ENCODE measurements around the gene SEMA4D.

SEMA4D gene

DNA sequence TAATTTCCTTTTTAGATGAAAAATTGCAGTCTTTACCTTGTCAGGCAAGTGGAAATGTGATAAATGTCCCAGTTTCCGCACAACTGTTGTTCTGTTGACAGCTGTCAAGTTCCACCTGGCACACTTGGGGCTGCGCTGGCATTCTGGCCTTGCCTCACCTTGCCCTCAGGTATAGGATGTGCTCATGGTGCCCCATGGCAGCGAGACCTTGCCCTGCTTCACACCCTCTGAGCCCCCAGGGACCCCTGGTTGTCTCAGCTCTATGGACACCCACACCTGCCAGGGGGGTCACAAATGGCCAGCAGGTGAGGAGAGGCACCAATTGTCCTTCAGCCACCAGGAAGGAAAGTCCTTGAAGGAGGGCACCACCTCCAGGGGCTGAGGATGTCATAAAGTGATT lies 37.5 kb upstream of the SEMA4D start:
- POLR2A ChIA-PET (ENCODE audit: low non-redundant PET): no interaction called here
- CTCF ChIA-PET: interaction anchor here (1.1 kb wide), 1 partner anchor 13 kb away, joined by 3 read pairs; no protein-coding TSS in a partner anchor
- TF ChIP-seq, protein P1, sequence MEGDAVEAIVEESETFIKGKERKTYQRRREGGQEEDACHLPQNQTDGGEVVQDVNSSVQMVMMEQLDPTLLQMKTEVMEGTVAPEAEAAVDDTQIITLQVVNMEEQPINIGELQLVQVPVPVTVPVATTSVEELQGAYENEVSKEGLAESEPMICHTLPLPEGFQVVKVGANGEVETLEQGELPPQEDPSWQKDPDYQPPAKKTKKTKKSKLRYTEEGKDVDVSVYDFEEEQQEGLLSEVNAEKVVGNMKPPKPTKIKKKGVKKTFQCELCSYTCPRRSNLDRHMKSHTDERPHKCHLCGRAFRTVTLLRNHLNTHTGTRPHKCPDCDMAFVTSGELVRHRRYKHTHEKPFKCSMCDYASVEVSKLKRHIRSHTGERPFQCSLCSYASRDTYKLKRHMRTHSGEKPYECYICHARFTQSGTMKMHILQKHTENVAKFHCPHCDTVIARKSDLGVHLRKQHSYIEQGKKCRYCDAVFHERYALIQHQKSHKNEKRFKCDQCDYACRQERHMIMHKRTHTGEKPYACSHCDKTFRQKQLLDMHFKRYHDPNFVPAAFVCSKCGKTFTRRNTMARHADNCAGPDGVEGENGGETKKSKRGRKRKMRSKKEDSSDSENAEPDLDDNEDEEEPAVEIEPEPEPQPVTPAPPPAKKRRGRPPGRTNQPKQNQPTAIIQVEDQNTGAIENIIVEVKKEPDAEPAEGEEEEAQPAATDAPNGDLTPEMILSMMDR (conservative IDR thresholded peaks at IDR 0.05; ENCODE audit: low read depth): no peak
- DNase-seq (ENCODE audit: low spot score): no peak
- no peak overlapping the region for H3K27ac ChIP-seq

DNA sequence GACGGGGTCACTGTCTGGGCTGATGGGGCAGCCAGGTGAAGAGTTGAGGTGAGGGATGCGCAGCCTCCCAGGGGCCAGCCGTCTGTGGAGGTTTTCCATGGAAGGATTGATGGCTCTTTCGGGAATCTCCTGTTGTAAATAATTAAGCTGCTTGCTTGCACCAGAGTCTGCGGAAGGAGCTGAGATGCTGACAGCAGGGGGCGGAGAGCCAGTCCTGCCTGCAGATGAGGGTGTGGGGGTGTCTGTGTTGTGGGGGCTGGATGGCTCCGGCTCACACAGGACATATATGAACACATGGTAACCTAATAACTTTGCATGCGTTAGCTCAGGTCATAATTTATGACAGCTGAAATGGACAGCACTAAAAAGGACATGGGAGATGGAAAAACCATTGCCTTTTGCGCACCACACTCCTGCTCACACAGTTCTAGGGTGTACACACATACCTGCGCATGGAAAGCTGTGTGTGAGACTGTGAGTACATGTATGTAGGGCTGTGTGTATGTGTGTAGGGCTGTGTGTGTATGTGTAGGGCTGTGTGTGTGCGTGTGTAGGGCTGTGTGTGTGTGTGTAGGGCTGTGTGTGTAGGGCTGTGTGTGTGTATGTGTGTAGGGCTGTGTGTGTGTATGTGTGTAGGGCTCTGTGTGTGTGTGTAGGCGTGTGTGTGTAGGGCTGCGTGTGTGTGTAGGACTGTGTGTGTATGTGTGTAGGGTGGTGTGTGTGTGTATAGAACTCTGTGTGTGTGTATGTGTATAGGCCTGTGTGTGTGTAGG lies 36.8 kb upstream of the SEMA4D start:
- ChIA-PET POLR2A (ENCODE audit: low non-redundant PET) (no interaction called here), CTCF (interaction anchor here (1.1 kb wide), 1 partner anchor 14 kb away, joined by 3 read pairs; no protein-coding TSS in a partner anchor)
- TF ChIP-seq, protein P1 (conservative IDR thresholded peaks at IDR 0.05; ENCODE audit: low read depth): no peak
- no peak overlapping the region for H3K27ac ChIP-seq
- no peak for DNase-seq (ENCODE audit: low spot score)

DNA sequence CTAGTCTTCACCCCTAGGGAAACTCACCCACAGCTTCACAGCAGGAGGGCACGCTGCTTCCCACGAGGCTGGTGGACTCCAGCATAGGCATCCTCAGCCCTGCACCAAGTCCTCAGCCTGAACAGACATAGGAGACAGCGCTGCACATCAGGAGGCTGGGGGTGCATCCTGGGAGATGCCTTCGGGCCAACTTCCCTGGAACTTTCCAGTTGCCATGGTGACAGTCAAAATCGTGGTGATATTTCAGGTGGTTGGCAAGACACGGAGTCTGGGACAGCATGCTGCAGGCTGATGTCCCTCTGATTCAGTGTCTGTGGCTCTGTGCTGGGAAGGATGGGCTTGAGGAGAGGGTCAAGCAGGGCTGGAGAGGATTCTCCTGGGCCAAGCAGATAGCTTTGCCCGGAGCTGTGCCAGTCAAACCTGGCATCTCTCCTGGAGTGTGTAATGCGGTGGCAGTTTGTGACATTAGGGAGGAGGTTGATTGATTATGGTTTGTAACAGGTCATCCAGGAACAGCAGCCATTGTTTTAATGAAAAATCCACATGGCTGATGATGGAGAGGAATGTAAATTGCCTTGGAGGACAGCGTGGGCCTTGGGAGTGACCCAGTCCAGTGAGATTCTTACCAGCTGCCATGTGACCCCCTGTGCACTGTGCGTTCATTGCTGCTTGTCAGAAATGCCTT lies 35.6 kb upstream of the SEMA4D start:
- no peak overlapping the region for H3K27ac ChIP-seq
- ChIA-PET CTCF (interaction anchor here (1.6 kb wide), 1 partner anchor 15 kb away, joined by 3 read pairs; no protein-coding TSS in a partner anchor), POLR2A (ENCODE audit: low non-redundant PET) (no interaction called here)
- TF ChIP-seq, protein P1 (conservative IDR thresholded peaks at IDR 0.05; ENCODE audit: low read depth): no peak
- no peak for DNase-seq (ENCODE audit: low spot score)

DNA sequence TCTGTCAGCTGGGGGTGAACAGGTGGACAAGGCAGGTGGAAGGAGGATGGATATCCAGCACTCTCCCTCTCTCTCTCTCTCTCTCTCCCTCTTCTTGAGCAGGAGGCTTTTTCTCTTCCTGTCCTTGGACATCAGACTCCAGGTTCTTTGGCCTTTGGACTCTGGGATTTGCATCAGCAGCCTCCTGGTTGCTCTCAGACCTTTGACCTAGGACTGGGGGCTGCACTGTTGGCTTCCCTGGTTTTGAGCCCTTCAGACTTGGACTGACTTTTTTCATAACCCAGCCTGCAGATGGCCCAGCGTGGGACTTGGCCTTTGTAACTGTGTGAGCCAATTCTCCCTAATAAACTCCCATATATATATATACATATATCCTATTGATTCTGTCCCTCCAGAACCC lies 35.0 kb upstream of the SEMA4D start:
- TF ChIP-seq, protein P1 (conservative IDR thresholded peaks at IDR 0.05; ENCODE audit: low read depth): no peak
- no peak overlapping the region for H3K27ac ChIP-seq
- no peak for DNase-seq (ENCODE audit: low spot score)
- ChIA-PET CTCF (interaction anchor here (1.6 kb wide), 1 partner anchor 16 kb away, joined by 3 read pairs; no protein-coding TSS in a partner anchor), POLR2A (ENCODE audit: low non-redundant PET) (no interaction called here)

DNA sequence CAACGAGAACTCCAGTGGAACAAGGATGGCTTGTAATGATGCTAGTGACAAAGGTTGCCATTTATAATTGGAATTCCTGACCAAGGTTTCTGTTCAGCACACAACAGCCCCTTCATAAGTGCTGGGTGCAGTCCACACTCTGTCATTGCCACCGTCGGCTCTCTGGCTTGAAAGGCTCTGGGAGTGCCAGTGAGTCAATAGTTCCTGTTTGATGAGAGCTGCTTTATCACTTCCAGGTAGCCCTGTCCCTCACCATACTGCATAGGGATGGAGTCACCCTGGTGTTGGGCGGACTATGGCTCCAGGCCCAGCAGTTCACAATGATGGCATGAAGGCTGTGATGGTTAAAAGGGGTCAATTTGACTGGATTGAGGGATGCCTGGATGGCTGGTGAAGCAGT lies 34.6 kb upstream of the SEMA4D start:
- H3K27ac ChIP-seq: no peak overlapping the region
- ChIA-PET CTCF (interaction anchor here (1.6 kb wide), 1 partner anchor 16 kb away, joined by 3 read pairs; no protein-coding TSS in a partner anchor), POLR2A (ENCODE audit: low non-redundant PET) (no interaction called here)
- no peak for DNase-seq (ENCODE audit: low spot score)
- TF ChIP-seq, protein P1 (conservative IDR thresholded peaks at IDR 0.05; ENCODE audit: low read depth): no peak

DNA sequence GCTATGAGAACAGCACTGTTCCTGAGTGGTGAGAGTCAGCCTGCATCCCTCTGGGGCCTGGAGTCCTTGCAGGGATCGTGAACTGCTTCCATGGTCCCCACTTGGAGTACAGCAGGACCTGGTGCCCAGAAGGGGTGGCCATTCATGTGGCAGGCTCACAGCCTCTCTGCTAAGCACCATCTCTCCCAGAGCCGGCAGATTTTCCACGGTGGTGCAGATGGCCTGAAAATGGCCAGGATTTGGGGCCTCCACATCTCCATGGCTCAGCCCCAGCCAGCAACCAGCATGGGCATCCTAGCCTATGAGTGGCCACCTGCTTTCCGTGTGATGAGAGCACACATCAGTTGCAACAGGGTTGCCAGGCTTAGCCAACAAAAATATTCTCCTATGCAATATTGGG lies 33.9 kb upstream of the SEMA4D start:
- CTCF ChIA-PET: no interaction called here

More for the DNA sequence above, 33.9 kb upstream of the SEMA4D start:
- POLR2A ChIA-PET (ENCODE audit: low non-redundant PET): no interaction called here
- no peak for DNase-seq (ENCODE audit: low spot score)
- H3K27ac ChIP-seq: no peak overlapping the region
- TF ChIP-seq, protein P1 (conservative IDR thresholded peaks at IDR 0.05; ENCODE audit: low read depth): no peak
